T-helper 22 cell (primary cell): ENCODE data around the gene ZNF28.
"Not testable (repeated sequence)": the region's sequence is repeated elsewhere in the genome, so short reads cannot be mapped to it uniquely, and the experiment has no call there.

Source experiments
- DNase-seq: peaks from one replicate; pipeline ENCODE4 v3.0.0-alpha.2; 2020; ENCODE audit warnings: low read depth

The ZNF28 gene

GRCh38 chr19:52821204-52821960, at the start of gene ZNF28:
TSS of gene ZNF28 (minus strand) at chr19:52821633. CDS start at chr19:52817958, 3,675 bp downstream.
- peak; percentile 29 for DNase-seq

- not testable (repeated sequence) for DNase-seq
Observed at GRCh38 chr19:52868031-52868430, 46.6 kb upstream of the ZNF28 start.

GRCh38 chr19:52857378-52858191, 36.2 kb upstream of the ZNF28 start, which contains the start of gene ZNF468:
TSS of gene ZNF468 (minus strand) at chr19:52857619. CDS start at chr19:52854272, 3,347 bp downstream.
- DNase-seq = peak; percentile 34

GRCh38 chr19:52856540-52857377, 35.3 kb upstream of the ZNF28 start:
- DNase-seq = not testable (repeated sequence)

GRCh38 chr19:52847352-52847751, 25.9 kb upstream of the ZNF28 start:
- DNase-seq = not testable (repeated sequence)

GRCh38 chr19:52840825-52841465, 19.5 kb upstream of the ZNF28 start:
- DNase-seq = not testable (repeated sequence)

GRCh38 chr19:52834289-52834688, 12.9 kb upstream of the ZNF28 start:
- DNase-seq = not testable (repeated sequence)

GRCh38 chr19:52833541-52833940, 12.1 kb upstream of the ZNF28 start:
- DNase-seq = not testable (repeated sequence)

GRCh38 chr19:52829866-52830265, 8.4 kb upstream of the ZNF28 start:
- not testable (repeated sequence) for DNase-seq

GRCh38 chr19:52825765-52826164, 4.3 kb upstream of the ZNF28 start:
- DNase-seq = no peak

GRCh38 chr19:52823676-52824075, 2.2 kb upstream of the ZNF28 start:
- DNase-seq = no peak

- not testable (repeated sequence) for DNase-seq
Observed at GRCh38 chr19:52820472-52821203, 795 bp downstream of the ZNF28 start.

- no peak for DNase-seq
Observed at GRCh38 chr19:52809801-52810200, 11.6 kb downstream of the ZNF28 start.

GRCh38 chr19:52799950-52800640, 21.3 kb downstream of the ZNF28 start:
- DNase-seq = not testable (repeated sequence)

- DNase-seq = no peak
Observed at GRCh38 chr19:52789440-52789839, 32.0 kb downstream of the ZNF28 start.

- peak; percentile 73 for DNase-seq
Observed at GRCh38 chr19:52786464-52787354, 34.7 kb downstream of the ZNF28 start, which contains the start of gene ZNF600. TSS of gene ZNF600 (minus strand) at chr19:52786791. CDS start at chr19:52778888, 7,903 bp downstream.

GRCh38 chr19:52786078-52786463, 35.4 kb downstream of the ZNF28 start:
- no peak for DNase-seq

- DNase-seq = no peak
Observed at GRCh38 chr19:52785506-52785905, 35.9 kb downstream of the ZNF28 start.

GRCh38 chr19:52782864-52783263, 38.6 kb downstream of the ZNF28 start:
- not testable (repeated sequence) for DNase-seq
